ENCODE measurements around the gene PPP1R11. TPM values are rescaled to one million over a fixed set of nuclear protein-coding genes. Genes with fewer than 3 reads are reported as not detected.

The PPP1R11 gene
- total and polyA plus RNA-seq, 2 of the 13 experiments (the other 11 are each of a cell fraction or from before 2014, with no cell fraction given) = 32.1 to 58.9 TPM

GRCh38 chr6:30101444-30102413 lies 34.7 kb downstream of the PPP1R11 start (continued):
- TF ChIP-seq BCL3 (CRISPR knock-in tag; IDR thresholded peaks at IDR 0.05) (no peak; the same call in 1 of the 2 replicates), ZFYVE20 (CRISPR knock-in tag; IDR thresholded peaks at IDR 0.05; ENCODE audit: borderline replicate concordance, low read depth) (no peak), DNMT1 (CRISPR knock-in tag; IDR thresholded peaks at IDR 0.05) (0 out of 2 replicates have a peak, but pooled peaks have one; percentile 71), DPF2 (CRISPR knock-in tag; IDR thresholded peaks at IDR 0.05; ENCODE audit: borderline replicate concordance, low read depth) (no peak), ZNF33B (CRISPR knock-in tag; IDR thresholded peaks at IDR 0.05) (0 out of 2 replicates have a peak, but pooled peaks have one; percentile 24), RORA (CRISPR knock-in tag; IDR thresholded peaks at IDR 0.05) (no peak), FOXJ3 (CRISPR knock-in tag; IDR thresholded peaks at IDR 0.05; ENCODE audit: borderline replicate concordance) (0 out of 2 replicates have a peak, but pooled peaks have one; percentile 30), ZBTB33 (CRISPR knock-in tag; IDR thresholded peaks at IDR 0.05) (0 out of 2 replicates have a peak, but pooled peaks have one; percentile 41), ATF4 (CRISPR knock-in tag; IDR thresholded peaks at IDR 0.05) (no peak), TFE3 (CRISPR knock-in tag; IDR thresholded peaks at IDR 0.05) (peak; percentile 56; the same call in 1 of the 2 replicates), ATF3 (CRISPR knock-in tag; IDR thresholded peaks at IDR 0.05) (no peak; the same call in 1 of the 2 replicates), SMAD1 (CRISPR knock-in tag; IDR thresholded peaks at IDR 0.05; ENCODE audit: borderline replicate concordance, low read depth) (peak; percentile 77; the same call in 1 of the 2 replicates), MYC (CRISPR knock-in tag; IDR thresholded peaks at IDR 0.05; ENCODE audit: borderline replicate concordance) (peak; percentile 60; the same call in 1 of the 2 replicates), NFE2L1 (CRISPR knock-in tag; IDR thresholded peaks at IDR 0.05; ENCODE audit: borderline replicate concordance) (no peak), TOE1 (CRISPR knock-in tag; IDR thresholded peaks at IDR 0.05) (0 out of 2 replicates have a peak, but pooled peaks have one; percentile 27), ZNF816 (CRISPR knock-in tag; IDR thresholded peaks at IDR 0.05; ENCODE audit: borderline replicate concordance) (no peak), ZNF629 (CRISPR knock-in tag; conservative IDR thresholded peaks at IDR 0.05) (peak; percentile 14; the same call in 1 of the 2 replicates), FOXA3 (CRISPR knock-in tag; IDR thresholded peaks at IDR 0.05) (peak; percentile 63), ZNF350 (CRISPR knock-in tag; IDR thresholded peaks at IDR 0.05; ENCODE audit: borderline replicate concordance, low read depth) (peak; percentile 68; the same call in 1 of the 2 replicates), BCL6 (CRISPR knock-in tag; IDR thresholded peaks at IDR 0.05) (peak; percentile 67), NKX3-1 (CRISPR knock-in tag; IDR thresholded peaks at IDR 0.05) (no peak), ZNF24 (IDR thresholded peaks at IDR 0.05) (no peak)
